SK-N-MC (cell line): ENCODE results near the gene SLC29A4.

Experiments
- EZH2 ChIP-seq: fragments of 200-600 bp; sonication (generic); IDR thresholded peaks from one replicate; pipeline ENCODE4 v1.6.1; 2017; ENCODE audit warnings: antibody characterized with exemption
- POLR2AphosphoS5 ChIP-seq: IDR thresholded peaks from 2 replicates; pipeline ENCODE4 v1.6.1; 2012; ENCODE audit warnings: mild to moderate bottlenecking, low read depth, low read length, borderline replicate concordance

- no peak for TF ChIP-seq EZH2
- TF ChIP-seq POLR2AphosphoS5: no peak
Measured at GRCh38 chr7:5342631-5343030, 59.9 kb downstream of the SLC29A4 start.
